ENCODE measurements around the gene HOXD1. TPM values are rescaled to one million over a fixed set of nuclear protein-coding genes. Genes with fewer than 3 reads are reported as not detected.

HOXD1 gene
- total RNA-seq = 0.13 TPM in 1 of 2 replicates, not detected in the other

DNA sequence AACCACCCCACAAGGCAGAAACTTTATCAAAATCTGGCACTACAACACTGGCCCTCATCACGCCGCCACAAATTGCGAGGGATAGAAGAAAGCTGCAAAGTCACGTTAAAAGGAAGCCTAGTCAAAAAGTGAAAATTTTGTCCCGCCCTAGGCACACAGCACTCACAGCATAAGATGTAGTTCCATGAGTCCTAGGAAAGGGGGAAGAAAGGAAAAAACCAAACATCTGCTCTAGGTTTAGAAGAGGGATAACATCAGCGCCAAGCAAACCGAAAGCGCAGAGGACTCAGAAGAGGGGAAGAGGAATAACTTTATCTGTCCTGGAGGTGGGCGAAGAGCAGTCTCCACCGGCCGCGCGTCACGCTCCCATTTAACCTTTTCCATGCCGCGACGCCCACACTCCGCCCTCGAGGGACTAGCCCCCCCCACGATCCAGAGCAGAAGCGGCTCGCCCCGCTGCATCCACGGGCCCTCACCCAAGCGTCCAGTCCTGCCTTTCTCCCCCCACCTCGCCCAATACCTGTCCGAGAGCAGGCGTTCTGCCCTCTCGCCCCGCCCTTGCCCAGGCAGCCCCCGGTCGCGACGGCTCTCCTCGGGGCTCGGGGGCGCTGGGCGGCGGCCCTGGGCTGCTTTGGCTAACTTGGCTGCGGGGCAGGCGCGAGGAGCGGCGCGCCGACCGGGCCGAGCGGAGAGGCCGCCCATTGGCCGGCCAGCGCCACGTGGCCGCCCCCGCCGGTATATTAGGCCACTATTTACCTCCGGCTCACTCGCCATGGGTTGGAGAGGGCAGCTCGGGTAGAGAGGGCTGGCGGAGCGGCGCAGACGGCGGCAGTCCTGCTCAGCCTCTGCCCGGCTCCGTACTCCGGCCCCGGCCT, at the start of gene HOXD1:
Gene HOXD1, plus strand, starts transcription at position 770 of the 875 bp plus-strand sequence. CDS start 134 bp downstream, outside the sequence.

DNA sequence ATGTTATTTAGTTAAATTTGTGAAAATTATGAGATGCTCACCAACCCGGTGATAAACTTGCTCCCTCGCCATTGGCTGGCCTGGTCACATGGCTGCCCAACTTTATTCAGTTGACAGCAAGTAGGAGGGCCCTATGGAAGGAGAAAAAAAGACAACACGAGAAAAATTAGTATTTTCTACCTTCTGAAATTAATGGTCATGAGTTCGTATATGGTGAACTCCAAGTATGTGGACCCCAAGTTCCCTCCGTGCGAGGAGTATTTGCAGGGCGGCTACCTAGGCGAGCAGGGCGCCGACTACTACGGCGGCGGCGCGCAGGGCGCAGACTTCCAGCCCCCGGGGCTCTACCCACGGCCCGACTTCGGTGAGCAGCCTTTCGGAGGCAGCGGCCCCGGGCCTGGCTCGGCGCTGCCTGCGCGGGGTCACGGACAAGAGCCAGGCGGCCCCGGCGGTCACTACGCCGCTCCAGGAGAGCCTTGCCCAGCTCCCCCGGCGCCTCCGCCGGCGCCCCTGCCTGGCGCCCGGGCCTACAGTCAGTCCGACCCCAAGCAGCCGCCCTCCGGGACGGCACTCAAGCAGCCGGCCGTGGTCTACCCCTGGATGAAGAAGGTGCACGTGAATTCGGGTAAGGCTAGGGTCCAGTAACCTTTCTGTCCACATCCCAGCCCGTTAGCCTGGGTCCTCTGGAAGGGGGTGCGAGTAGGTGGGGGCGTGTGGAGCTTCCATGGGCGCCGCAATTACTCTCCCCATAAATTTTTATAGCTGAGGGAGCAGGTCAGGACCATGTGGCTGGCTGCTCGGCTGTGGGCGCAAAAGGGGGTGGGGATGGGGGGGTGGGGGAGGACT, 36.8 kb upstream of the HOXD1 start, which contains the start of gene HOXD4:
Gene HOXD4, plus strand, starts transcription at position 109 of the 846 bp plus-strand sequence. Its CDS starts 84 bp downstream, at position 193.

DNA sequence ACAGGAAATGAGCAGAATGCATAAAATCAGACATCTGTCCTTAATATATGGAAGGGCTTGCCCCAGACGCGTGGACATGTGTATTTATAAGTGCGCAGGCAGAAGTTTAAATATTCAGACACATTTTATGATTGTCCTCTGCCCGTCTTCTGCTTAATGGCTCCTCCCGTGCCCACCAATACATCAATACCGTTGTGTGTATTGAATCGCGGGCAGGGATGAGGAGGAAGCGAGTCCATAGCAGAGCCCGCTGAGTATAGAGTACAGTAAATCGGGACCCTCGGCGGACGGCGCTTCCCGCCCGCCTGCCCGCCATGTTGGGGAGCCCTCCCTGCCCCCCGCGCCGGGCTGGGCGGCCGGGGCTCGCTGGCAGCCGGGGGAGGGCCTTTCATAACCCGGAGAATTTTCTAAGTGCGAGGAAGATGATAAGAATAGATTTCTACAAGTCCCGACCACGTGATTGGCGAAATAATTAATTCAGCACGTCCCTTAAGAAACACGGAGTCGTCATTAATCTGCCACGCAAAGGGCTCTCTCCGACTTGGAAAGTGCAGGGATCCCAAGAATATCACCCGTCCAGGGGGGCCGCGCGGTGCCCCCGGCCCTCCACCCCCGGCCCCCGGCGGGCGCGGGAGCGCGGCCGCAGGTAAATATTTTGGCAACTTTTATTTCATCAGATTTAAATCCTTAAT, 31.5 kb upstream of the HOXD1 start, which contains the start of gene HOXD3:
Gene HOXD3, plus strand, starts transcription at position 501 of the 692 bp plus-strand sequence. CDS start 11,808 bp downstream, outside the sequence.

Other genes starting within 250 kb of the HOXD1 start
- 61.6 and 65.9 TPM in 2 replicates for gene LNPK, start 186.4 kb upstream of the HOXD1 start, total RNA-seq
- not detected in 2 replicates for gene EVX2, start 104.7 kb upstream of the HOXD1 start, total RNA-seq
- gene HOXD13, start 95.9 kb upstream of the HOXD1 start, total RNA-seq = not detected in 2 replicates
- not detected in 2 replicates for gene HOXD12, start 88.9 kb upstream of the HOXD1 start, total RNA-seq
- gene HOXD11, start 81.4 kb upstream of the HOXD1 start, total RNA-seq = not detected in 2 replicates
- not detected in 2 replicates for gene HOXD10, start 71.9 kb upstream of the HOXD1 start, total RNA-seq
- gene HOXD9, start 65.9 kb upstream of the HOXD1 start, total RNA-seq = not detected in 2 replicates
- gene HOXD8, start 59.0 kb upstream of the HOXD1 start, total RNA-seq = 0.46 and 1.4 TPM in 2 replicates
- gene HOXD4, start 37.1 kb upstream of the HOXD1 start, total RNA-seq = 0.46 and 4.6 TPM in 2 replicates
- 0.26 and 3.2 TPM in 2 replicates for gene HOXD3, start 31.4 kb upstream of the HOXD1 start, total RNA-seq
- gene MTX2, start 80.8 kb downstream of the HOXD1 start, total RNA-seq = 17.9 and 21.7 TPM in 2 replicates

Data from smooth muscle cell of the pulmonary artery (primary cell).